ENCODE data around the gene PTPRA. TPM values are rescaled to one million over a fixed set of nuclear protein-coding genes. Genes with fewer than 3 reads are reported as not detected.

PTPRA gene
- total RNA-seq, 1 donor from 2014 or later, result 59.9 TPM

- Mint-ChIP-seq H3K27ac (ENCODE audit: unreplicated experiment) (no peak overlapping the region), H3K4me3 (ENCODE audit: unreplicated experiment) (no peak overlapping the region), H3K36me3 (ENCODE audit: low read depth, unreplicated experiment) (no peaks in the 10 kb centered on the region), H3K9me3 (ENCODE audit: unreplicated experiment) (no peaks in the 10 kb centered on the region), H3K4me1 (ENCODE audit: unreplicated experiment) (no peaks in the 10 kb centered on the region), H3K27me3 (ENCODE audit: unreplicated experiment) (peaks cover 15% of the 10 kb centered on the region)
- no peak for DNase-seq (ENCODE audit: low spot score)
- no peak for TF ChIP-seq CTCF (IDR thresholded peaks at IDR 0.05; ENCODE audit: unreplicated experiment)
These were observed 211.7 kb downstream of the PTPRA start for GRCh38 chr20:3084986-3085360.

- Mint-ChIP-seq H3K36me3 (ENCODE audit: low read depth, unreplicated experiment) (no peaks in the 10 kb centered on the region), H3K27ac (ENCODE audit: unreplicated experiment) (no peak overlapping the region), H3K4me1 (ENCODE audit: unreplicated experiment) (no peaks in the 10 kb centered on the region), H3K9me3 (ENCODE audit: unreplicated experiment) (no peaks in the 10 kb centered on the region), H3K27me3 (ENCODE audit: unreplicated experiment) (peaks cover 13% of the 10 kb centered on the region), H3K4me3 (ENCODE audit: unreplicated experiment) (no peak overlapping the region)
- no peak for DNase-seq (ENCODE audit: low spot score)
- no peak for TF ChIP-seq CTCF (IDR thresholded peaks at IDR 0.05; ENCODE audit: unreplicated experiment)
These were observed 212.3 kb downstream of the PTPRA start for GRCh38 chr20:3085571-3086072.

GRCh38 chr20:3088031-3088430 is 214.8 kb downstream of the PTPRA start:
- DNase-seq (ENCODE audit: low spot score), result no peak
- no peaks in the 10 kb centered on the region for H3K9me3 Mint-ChIP-seq (ENCODE audit: unreplicated experiment)
- H3K4me1 Mint-ChIP-seq (ENCODE audit: unreplicated experiment), result peaks cover 2% of the 10 kb centered on the region
- TF ChIP-seq CTCF (IDR thresholded peaks at IDR 0.05; ENCODE audit: unreplicated experiment), result no peak
- H3K36me3 Mint-ChIP-seq (ENCODE audit: low read depth, unreplicated experiment), result peaks cover 3% of the 10 kb centered on the region
- peaks cover 6% of the 10 kb centered on the region for H3K27me3 Mint-ChIP-seq (ENCODE audit: unreplicated experiment)
- no peak overlapping the region for H3K27ac Mint-ChIP-seq (ENCODE audit: unreplicated experiment)
- H3K4me3 Mint-ChIP-seq (ENCODE audit: unreplicated experiment), result no peak overlapping the region

Other genes with a start within 250 kb of the PTPRA start
- 144 TPM for gene NOP56, start 220.8 kb upstream of the PTPRA start, total RNA-seq (ENCODE audit: unreplicated experiment)
- 136 TPM for gene IDH3B, start 209.3 kb upstream of the PTPRA start, total RNA-seq (ENCODE audit: unreplicated experiment)
- 5.9 TPM for gene EBF4, start 180.7 kb upstream of the PTPRA start, total RNA-seq (ENCODE audit: unreplicated experiment)
- 139 TPM for gene CPXM1, start 72.9 kb upstream of the PTPRA start, total RNA-seq (ENCODE audit: unreplicated experiment)
- not detected for gene C20orf141, start 58.5 kb upstream of the PTPRA start, total RNA-seq (ENCODE audit: unreplicated experiment)
- not detected for gene TMEM239, start 57.1 kb upstream of the PTPRA start, total RNA-seq (ENCODE audit: unreplicated experiment)
- 30.9 TPM for gene PCED1A, start 32.8 kb upstream of the PTPRA start, total RNA-seq (ENCODE audit: unreplicated experiment)
- 43.3 TPM for gene VPS16, start 32.7 kb upstream of the PTPRA start, total RNA-seq (ENCODE audit: unreplicated experiment)
- gene GNRH2, start 170.1 kb downstream of the PTPRA start, total RNA-seq (ENCODE audit: unreplicated experiment), result 0.87 TPM
- 28.9 TPM for gene MRPS26, start 172.6 kb downstream of the PTPRA start, total RNA-seq (ENCODE audit: unreplicated experiment)
- not detected for gene OXT, start 198.1 kb downstream of the PTPRA start, total RNA-seq (ENCODE audit: unreplicated experiment)
- gene AVP, start 211.2 kb downstream of the PTPRA start, total RNA-seq (ENCODE audit: unreplicated experiment), result not detected